ENCODE results near the gene MAP3K5. TPM values are rescaled to one million over a fixed set of nuclear protein-coding genes. Genes with fewer than 3 reads are reported as not detected.
"Not testable (repeated sequence)": the region's sequence is repeated elsewhere in the genome, so short reads cannot be mapped to it uniquely, and the experiment has no call there.

The MAP3K5 gene
- total RNA-seq, 1 donor from 2014 or later, result 4.7 TPM

DNA sequence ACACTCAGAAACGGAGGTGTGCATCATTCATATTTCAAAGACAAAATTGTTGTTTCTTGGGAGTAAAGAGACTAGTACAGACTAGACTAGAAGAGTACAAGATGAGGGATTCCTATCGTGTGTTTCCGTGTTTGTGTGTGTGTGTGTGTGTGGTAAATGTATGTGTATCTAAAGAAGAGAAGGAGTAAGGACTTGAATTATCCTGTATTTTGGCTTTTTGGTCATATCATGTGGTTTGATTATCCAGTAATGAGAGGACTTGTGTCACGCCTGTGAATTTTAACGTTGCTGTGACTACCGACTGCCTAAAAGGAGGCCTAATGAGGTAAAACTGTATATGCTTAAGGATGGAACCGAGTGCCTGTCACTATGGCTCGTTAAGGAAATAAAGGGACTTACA lies 197.6 kb downstream of the MAP3K5 start:
- no peaks in the 10 kb centered on the region for H3K4me1 Mint-ChIP-seq (ENCODE audit: unreplicated experiment)
- TF ChIP-seq, protein P1, sequence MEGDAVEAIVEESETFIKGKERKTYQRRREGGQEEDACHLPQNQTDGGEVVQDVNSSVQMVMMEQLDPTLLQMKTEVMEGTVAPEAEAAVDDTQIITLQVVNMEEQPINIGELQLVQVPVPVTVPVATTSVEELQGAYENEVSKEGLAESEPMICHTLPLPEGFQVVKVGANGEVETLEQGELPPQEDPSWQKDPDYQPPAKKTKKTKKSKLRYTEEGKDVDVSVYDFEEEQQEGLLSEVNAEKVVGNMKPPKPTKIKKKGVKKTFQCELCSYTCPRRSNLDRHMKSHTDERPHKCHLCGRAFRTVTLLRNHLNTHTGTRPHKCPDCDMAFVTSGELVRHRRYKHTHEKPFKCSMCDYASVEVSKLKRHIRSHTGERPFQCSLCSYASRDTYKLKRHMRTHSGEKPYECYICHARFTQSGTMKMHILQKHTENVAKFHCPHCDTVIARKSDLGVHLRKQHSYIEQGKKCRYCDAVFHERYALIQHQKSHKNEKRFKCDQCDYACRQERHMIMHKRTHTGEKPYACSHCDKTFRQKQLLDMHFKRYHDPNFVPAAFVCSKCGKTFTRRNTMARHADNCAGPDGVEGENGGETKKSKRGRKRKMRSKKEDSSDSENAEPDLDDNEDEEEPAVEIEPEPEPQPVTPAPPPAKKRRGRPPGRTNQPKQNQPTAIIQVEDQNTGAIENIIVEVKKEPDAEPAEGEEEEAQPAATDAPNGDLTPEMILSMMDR (conservative IDR thresholded peaks at IDR 0.05), result no peak
- DNase-seq (ENCODE audit: extremely low spot score, unreplicated experiment), result no peak
- no peaks in the 10 kb centered on the region for H3K9me3 Mint-ChIP-seq
- no peak overlapping the region for H3K4me3 Mint-ChIP-seq
- no peak overlapping the region for H3K27ac Mint-ChIP-seq
- no peaks in the 10 kb centered on the region for H3K27me3 Mint-ChIP-seq
- peaks cover 5% of the 10 kb centered on the region for H3K36me3 Mint-ChIP-seq

DNA sequence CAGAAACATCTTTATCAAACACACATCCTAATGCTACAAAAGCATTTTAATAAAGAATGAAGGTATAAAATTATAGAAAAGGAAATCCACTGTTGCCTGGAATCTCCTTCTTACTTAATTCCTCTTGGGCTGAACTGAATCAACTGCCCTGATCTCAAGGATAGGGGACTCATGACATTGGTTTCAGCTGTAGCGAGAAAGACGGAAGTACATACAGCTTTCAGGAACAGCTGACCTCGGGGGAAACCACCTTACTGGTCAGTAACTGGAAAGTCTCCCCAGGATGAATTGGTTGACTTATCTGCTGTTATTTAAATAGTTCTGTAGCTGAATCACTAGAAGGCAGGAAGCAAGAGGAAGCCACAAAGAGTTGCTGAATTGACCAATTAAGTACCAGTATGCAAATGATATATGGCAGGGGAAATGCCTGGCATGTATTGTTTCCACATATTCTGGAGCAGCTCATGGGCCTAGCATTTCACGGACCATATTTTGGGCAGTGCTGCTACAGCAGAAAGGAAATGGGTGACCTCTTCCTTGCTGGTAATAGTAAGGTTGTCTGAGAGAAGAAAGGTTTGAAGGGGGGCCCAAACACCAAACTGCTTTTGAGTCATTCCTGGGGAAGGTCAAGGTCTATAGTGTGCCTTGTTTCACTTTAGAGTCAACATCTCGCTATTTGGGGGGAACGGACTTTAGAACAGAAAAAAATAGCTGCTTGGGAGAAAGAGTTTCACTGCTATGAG lies 198.4 kb downstream of the MAP3K5 start:
- TF ChIP-seq, protein P1 (conservative IDR thresholded peaks at IDR 0.05), result no peak
- no peaks in the 10 kb centered on the region for H3K4me1 Mint-ChIP-seq (ENCODE audit: unreplicated experiment)

DNA sequence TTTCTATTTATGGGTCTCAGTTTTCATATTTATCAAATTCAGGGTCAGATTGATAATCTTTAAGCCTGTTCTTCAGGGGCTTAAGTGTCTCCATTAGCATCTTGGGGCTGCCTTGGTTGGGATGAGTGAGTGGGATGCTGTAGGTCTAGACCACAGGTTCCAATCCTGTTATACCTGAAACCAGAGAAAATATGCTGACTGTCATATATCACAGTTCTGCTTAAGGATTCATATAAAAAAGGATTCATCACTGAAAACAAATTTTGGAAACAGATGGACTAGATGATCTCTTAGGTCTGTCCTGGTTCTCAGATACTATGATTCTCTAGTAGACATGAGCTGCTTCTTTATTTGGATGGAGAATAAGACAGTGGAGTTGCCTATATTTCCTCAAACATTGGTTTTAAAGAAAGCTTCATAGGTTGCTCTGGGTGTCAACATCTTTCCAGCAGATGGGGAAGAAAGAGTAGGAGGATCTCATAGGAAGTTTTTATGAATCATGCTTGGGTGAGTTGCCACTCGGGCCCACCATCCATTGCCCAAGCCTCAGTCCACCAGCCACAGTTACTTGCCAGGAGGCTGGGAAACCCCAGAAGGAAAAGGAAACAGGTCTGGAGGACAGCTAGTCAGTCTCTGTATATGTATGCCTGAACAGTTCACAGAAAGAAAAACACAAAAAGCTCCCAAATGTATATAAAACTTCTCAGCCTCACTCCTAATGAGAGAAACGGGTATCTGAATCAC lies 199.2 kb downstream of the MAP3K5 start:
- TF ChIP-seq, protein P1 (conservative IDR thresholded peaks at IDR 0.05), result no peak
- no peaks in the 10 kb centered on the region for H3K27me3 Mint-ChIP-seq
- no peak overlapping the region for H3K27ac Mint-ChIP-seq
- no peak overlapping the region for H3K4me3 Mint-ChIP-seq
- H3K36me3 Mint-ChIP-seq, result peaks cover 5% of the 10 kb centered on the region
- H3K9me3 Mint-ChIP-seq, result no peaks in the 10 kb centered on the region
- no peaks in the 10 kb centered on the region for H3K4me1 Mint-ChIP-seq (ENCODE audit: unreplicated experiment)
- DNase-seq (ENCODE audit: extremely low spot score, unreplicated experiment), result no peak

More for the DNA sequence above, 198.4 kb downstream of the MAP3K5 start:
- Mint-ChIP-seq H3K27ac (no peak overlapping the region), H3K4me3 (no peak overlapping the region), H3K9me3 (no peaks in the 10 kb centered on the region), H3K36me3 (peaks cover 5% of the 10 kb centered on the region), H3K27me3 (no peaks in the 10 kb centered on the region)
- no peak for DNase-seq (ENCODE audit: extremely low spot score, unreplicated experiment)

DNA sequence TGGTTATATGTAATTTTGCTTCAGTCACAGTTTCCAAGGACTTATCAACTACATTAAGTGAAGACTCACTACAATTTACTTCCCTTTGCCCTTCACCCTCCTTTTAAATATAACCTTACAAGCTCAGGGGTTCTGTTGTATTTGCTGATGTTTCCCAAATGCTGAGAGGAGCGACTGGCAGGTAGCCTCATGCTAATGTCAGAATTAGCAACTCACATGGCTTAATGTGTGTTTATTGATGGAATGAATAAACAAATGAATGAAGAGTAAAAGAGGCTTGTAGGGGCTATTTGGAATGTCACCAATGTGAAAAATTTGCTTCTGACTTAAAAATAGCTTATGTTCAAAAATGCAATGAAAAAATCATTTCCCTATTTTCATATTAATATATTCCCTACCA lies 200.7 kb downstream of the MAP3K5 start:
- peaks cover 5% of the 10 kb centered on the region for H3K36me3 Mint-ChIP-seq
- no peaks in the 10 kb centered on the region for H3K9me3 Mint-ChIP-seq
- DNase-seq (ENCODE audit: extremely low spot score, unreplicated experiment), result no peak
- H3K27me3 Mint-ChIP-seq, result no peaks in the 10 kb centered on the region
- H3K4me3 Mint-ChIP-seq, result no peak overlapping the region
- H3K27ac Mint-ChIP-seq, result no peak overlapping the region
- no peaks in the 10 kb centered on the region for H3K4me1 Mint-ChIP-seq (ENCODE audit: unreplicated experiment)
- TF ChIP-seq, protein P1 (conservative IDR thresholded peaks at IDR 0.05), result no peak

DNA sequence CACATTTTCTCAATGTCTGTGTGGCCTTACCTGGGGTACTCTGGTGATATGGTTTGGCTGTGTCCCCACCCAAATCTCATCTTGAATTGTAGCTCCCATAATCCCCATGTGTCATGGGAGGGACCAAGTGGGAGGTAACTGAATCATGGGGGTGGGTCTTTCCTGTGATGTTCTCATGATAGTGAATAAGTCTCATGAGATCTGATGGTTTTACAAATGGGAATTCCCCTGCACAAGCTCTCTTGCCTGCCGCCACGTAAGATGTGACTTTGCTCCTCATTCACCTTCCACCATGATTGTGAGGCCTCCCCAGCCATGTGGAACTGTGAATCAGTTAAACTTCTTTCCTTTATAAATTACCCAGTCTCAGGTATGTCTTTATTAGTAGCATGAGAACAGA lies 201.4 kb downstream of the MAP3K5 start:
- not testable (repeated sequence) for DNase-seq (ENCODE audit: extremely low spot score, unreplicated experiment); H3K4me1 Mint-ChIP-seq (ENCODE audit: unreplicated experiment); H3K27me3 Mint-ChIP-seq; H3K4me3 Mint-ChIP-seq; H3K27ac Mint-ChIP-seq; H3K9me3 Mint-ChIP-seq; H3K36me3 Mint-ChIP-seq

DNA sequence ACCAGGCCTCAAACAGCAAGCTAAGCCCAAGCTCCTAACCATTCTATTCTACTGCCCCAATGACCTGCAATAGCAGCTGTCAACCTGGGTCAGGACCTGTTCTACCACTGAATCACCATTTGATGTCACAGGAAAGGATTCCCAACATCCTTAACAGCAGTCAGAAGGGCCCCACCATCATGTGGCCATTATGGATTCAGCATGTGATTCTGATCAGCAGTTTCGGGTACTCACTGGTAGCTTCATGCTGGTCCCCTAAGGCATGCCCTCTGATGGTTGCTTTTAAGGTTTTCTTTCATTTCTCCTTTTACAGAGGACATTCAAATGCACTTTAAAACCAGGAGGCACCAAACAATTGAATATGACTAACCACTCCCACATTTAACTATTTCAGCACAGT lies 204.8 kb downstream of the MAP3K5 start:
- no peaks in the 10 kb centered on the region for H3K4me1 Mint-ChIP-seq (ENCODE audit: unreplicated experiment)
- TF ChIP-seq, protein P1 (conservative IDR thresholded peaks at IDR 0.05), result no peak
- no peak overlapping the region for H3K4me3 Mint-ChIP-seq
- H3K27me3 Mint-ChIP-seq, result no peaks in the 10 kb centered on the region
- H3K27ac Mint-ChIP-seq, result no peak overlapping the region
- no peak for DNase-seq (ENCODE audit: extremely low spot score, unreplicated experiment)
- no peaks in the 10 kb centered on the region for H3K9me3 Mint-ChIP-seq
- peaks cover 5% of the 10 kb centered on the region for H3K36me3 Mint-ChIP-seq

Measured in type B pancreatic cell (in vitro differentiated cells).